Panc1 (cell line): ENCODE measurements around the gene ZNF23. TPM values are rescaled to one million over a fixed set of nuclear protein-coding genes. Genes with fewer than 3 reads are reported as not detected.

ENCODE experiments used
- ATAC-seq: fragments of 200-7000 bp; cut with Tn5 transposase; 2 replicates; pipeline ENCODE4 v1.9.1; 2020; ENCODE audit warnings: mild to moderate bottlenecking, moderate library complexity
- BruUV-seq: library from RNA; stranded (reverse); fragments of 400-500 nt; replicated peaks from 2 replicates; lab custom pipeline; 2021; lab: Mats Ljungman, UMichigan
- CTCF ChIA-PET: fragments of 300-600 bp; sonication (Branson Sonifier 250); formaldehyde crosslinking; loops from one replicate; lab custom pipeline; 2022; ENCODE audit warnings: antibody characterized with exemption; lab: Charles Lee
- POLR2A ChIA-PET: fragments of 300-600 bp; sonication (Branson Sonifier 250); formaldehyde crosslinking; loops from one replicate; lab custom pipeline; 2022; ENCODE audit warnings: antibody characterized with exemption; lab: Charles Lee
- DNase-seq: peaks from one replicate; pipeline ENCODE4 v3.0.0-alpha.2; 2010; ENCODE audit warnings: low read depth, low spot score
- H3K27ac ChIP-seq: 2 replicates; pipeline ENCODE4 v1.5.1; 2011; ENCODE audit warnings: mild to moderate bottlenecking, low read length, inconsistent platforms
- H3K27me3 ChIP-seq: fragments of 200-500 bp; sonication (Bioruptor generic); 2 replicates; pipeline ENCODE4 v1.6.0; 2014; ENCODE audit warnings: low read length, inconsistent platforms; ENCODE audit not compliant: control insufficient read depth, insufficient read depth
- H3K36me3 ChIP-seq: fragments of 200-500 bp; sonication (Bioruptor generic); 2 replicates; pipeline ENCODE4 v1.5.1; 2014; ENCODE audit warnings: inconsistent platforms, mild to moderate bottlenecking, low read length, moderate library complexity; ENCODE audit not compliant: control insufficient read depth, insufficient read depth
- H3K4me1 ChIP-seq: 2 replicates; pipeline ENCODE4 v1.5.1; 2011; ENCODE audit warnings: inconsistent platforms, mild to moderate bottlenecking, low read length, moderate library complexity; ENCODE audit not compliant: control insufficient read depth, insufficient read depth
- H3K4me3 ChIP-seq, 2 experiments: 2 replicates each; pipeline ENCODE4 v1.5.1; 2011 to 2012; ENCODE audit warnings: low read depth in 2 of 2, low read length in 2 of 2, mild to moderate bottlenecking in 2 of 2, inconsistent platforms in 1 of 2, moderate library complexity in 1 of 2
- H3K9me3 ChIP-seq: fragments of 200-500 bp; sonication (Bioruptor generic); 2 replicates; pipeline ENCODE4 v1.5.1; 2014; ENCODE audit warnings: low read depth, mild to moderate bottlenecking, inconsistent platforms, low read length, moderate library complexity; ENCODE audit not compliant: control insufficient read depth, insufficient read depth
- POLR2AphosphoS5 ChIP-seq: IDR thresholded peaks from 2 replicates; pipeline ENCODE4 v1.6.1; 2012; ENCODE audit warnings: mild to moderate bottlenecking, low read depth, low read length, moderate library complexity
- SIN3A ChIP-seq: IDR thresholded peaks from 2 replicates; pipeline ENCODE4 v1.6.1; 2012; ENCODE audit warnings: low read depth, mild to moderate bottlenecking, low read length, moderate library complexity, borderline replicate concordance; ENCODE audit not compliant: insufficient read depth
- TCF7L2 ChIP-seq: IDR thresholded peaks from 2 replicates; pipeline ENCODE4 v1.6.1; 2011; ENCODE audit warnings: mild to moderate bottlenecking, low read depth, low read length, inconsistent platforms
- in situ Hi-C: cut with HindIII; loops from 2 replicates; pipeline ENCODE4 v1.10.0; 2016; ENCODE audit warnings: low sequenced_read_pairs, low pct_unique_long_range_greater_than_20kb
- intact Hi-C: fragments of 100-400 bp; cut with micrococcal nuclease; formaldehyde crosslinking; loops from one replicate; pipeline ENCODE4 v1.10.0; 2022; ENCODE audit not compliant: unreplicated experiment
- total RNA-seq: library from RNA; stranded (reverse); gene quantifications from one replicate; pipeline ENCODE4 v1.2.1, GENCODE V29; 2021; ENCODE audit not compliant: unreplicated experiment
- TF ChIP-seq, protein P1 (sequence below), 2 experiments: IDR thresholded peaks; 2 replicates each; pipeline ENCODE4 v1.6.1; 2011 to 2012; ENCODE audit warnings: low read depth in 2 of 2, control low read depth in 1 of 2, low read length in 1 of 2, mild to moderate bottlenecking in 1 of 2, moderate library complexity in 1 of 2; ENCODE audit not compliant: insufficient read depth in 1 of 2
- TF ChIP-seq, protein P2 (sequence below): fragments of 450-650 bp; IDR thresholded peaks from 2 replicates; pipeline ENCODE4 v1.5.1; 2017; ENCODE audit warnings: mild to moderate bottlenecking

ZNF23 gene
- total RNA-seq, 1 experiment from 2014 or later = 5.2 TPM

DNA sequence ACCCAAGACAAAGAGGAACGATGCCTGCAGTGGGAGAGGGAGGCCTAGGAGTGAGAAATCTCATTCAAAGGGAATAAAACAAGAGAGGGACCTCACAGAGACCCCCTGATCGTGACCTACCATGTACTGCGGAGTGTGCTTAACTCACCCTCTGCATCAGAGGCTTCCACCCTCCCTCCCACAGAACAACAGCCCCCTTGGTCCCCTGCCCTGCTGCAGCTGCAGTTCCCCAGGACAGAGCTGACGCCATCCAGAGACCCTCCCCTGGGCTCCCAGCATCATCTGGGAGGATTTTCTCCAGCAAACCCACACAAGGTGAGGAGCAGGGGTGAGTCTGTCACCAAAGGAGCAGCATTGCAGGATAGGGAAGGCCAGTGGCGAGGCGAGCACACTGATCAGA is 60.0 kb downstream of the ZNF23 start:
- DNase-seq = no peak
- Histone ChIP-seq H3K9me3 (no peaks in the 10 kb centered on the region), H3K4me1 (no peaks in the 10 kb centered on the region), H3K36me3 (no peaks in the 10 kb centered on the region), H3K27ac (no peak overlapping the region), H3K4me3 (no peak overlapping the region), H3K27me3 (peaks cover 6% of the 10 kb centered on the region; the same call in 1 of the 2 replicates)
- BruUV-seq = no TSS peak
- no peak for ATAC-seq
- in situ Hi-C loops (no loop called here), intact Hi-C loops (no loop called here)
- no peak for TF ChIP-seq POLR2AphosphoS5
- TF ChIP-seq TCF7L2 = no peak
- TF ChIP-seq, protein P1, sequence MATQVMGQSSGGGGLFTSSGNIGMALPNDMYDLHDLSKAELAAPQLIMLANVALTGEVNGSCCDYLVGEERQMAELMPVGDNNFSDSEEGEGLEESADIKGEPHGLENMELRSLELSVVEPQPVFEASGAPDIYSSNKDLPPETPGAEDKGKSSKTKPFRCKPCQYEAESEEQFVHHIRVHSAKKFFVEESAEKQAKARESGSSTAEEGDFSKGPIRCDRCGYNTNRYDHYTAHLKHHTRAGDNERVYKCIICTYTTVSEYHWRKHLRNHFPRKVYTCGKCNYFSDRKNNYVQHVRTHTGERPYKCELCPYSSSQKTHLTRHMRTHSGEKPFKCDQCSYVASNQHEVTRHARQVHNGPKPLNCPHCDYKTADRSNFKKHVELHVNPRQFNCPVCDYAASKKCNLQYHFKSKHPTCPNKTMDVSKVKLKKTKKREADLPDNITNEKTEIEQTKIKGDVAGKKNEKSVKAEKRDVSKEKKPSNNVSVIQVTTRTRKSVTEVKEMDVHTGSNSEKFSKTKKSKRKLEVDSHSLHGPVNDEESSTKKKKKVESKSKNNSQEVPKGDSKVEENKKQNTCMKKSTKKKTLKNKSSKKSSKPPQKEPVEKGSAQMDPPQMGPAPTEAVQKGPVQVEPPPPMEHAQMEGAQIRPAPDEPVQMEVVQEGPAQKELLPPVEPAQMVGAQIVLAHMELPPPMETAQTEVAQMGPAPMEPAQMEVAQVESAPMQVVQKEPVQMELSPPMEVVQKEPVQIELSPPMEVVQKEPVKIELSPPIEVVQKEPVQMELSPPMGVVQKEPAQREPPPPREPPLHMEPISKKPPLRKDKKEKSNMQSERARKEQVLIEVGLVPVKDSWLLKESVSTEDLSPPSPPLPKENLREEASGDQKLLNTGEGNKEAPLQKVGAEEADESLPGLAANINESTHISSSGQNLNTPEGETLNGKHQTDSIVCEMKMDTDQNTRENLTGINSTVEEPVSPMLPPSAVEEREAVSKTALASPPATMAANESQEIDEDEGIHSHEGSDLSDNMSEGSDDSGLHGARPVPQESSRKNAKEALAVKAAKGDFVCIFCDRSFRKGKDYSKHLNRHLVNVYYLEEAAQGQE (IDR thresholded peaks at IDR 0.05; ENCODE audit: insufficient read depth in 1 of 2, low read depth in 2 of 2, low read length in 1 of 2) = no peak
- TF ChIP-seq, protein P2, sequence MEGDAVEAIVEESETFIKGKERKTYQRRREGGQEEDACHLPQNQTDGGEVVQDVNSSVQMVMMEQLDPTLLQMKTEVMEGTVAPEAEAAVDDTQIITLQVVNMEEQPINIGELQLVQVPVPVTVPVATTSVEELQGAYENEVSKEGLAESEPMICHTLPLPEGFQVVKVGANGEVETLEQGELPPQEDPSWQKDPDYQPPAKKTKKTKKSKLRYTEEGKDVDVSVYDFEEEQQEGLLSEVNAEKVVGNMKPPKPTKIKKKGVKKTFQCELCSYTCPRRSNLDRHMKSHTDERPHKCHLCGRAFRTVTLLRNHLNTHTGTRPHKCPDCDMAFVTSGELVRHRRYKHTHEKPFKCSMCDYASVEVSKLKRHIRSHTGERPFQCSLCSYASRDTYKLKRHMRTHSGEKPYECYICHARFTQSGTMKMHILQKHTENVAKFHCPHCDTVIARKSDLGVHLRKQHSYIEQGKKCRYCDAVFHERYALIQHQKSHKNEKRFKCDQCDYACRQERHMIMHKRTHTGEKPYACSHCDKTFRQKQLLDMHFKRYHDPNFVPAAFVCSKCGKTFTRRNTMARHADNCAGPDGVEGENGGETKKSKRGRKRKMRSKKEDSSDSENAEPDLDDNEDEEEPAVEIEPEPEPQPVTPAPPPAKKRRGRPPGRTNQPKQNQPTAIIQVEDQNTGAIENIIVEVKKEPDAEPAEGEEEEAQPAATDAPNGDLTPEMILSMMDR = no peak
- TF ChIP-seq SIN3A = no peak
- ChIA-PET POLR2A (no interaction called here), CTCF (no interaction called here)

DNA sequence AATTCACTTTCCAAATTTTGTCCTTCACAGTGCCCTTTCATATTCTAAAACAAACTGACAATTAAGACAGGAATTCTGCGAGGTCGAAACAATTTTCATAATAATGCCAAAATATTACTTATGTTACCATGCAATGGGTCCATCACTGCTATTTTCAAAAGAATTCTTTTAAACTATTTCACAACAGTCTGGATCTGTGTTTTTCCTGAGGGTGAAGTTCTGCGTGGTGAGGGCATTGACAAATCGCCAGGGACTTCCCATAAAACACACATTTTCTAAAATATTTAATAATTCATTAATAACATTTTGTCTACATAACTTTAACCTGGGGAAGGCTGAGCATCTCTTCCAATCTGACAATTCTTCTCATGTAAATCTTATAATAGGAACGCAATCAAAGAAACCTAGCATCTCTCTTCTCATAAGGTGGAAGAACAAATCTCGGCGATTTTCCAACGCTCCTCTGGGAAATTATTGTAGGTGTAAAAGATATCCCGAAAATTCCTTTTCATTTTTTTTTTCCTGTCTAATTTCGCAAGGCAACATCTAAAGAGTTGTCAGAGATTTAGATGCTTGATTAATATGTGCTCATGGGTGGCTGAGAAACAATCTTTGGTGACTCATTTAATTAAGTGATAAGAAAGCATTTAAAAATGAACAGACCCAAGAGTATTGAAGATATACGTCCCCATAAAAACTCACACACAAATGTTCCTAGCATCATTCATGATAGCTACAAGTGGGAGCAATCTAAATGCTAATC is 62.1 kb downstream of the ZNF23 start:
- no peak overlapping the region for H3K4me3 ChIP-seq
- intact Hi-C loops (no loop called here), in situ Hi-C loops (no loop called here)
- ChIA-PET CTCF (no interaction called here), POLR2A (no interaction called here)
- no peaks in the 10 kb centered on the region for H3K9me3 ChIP-seq
- TF ChIP-seq, protein P2 = no peak
- TF ChIP-seq TCF7L2 (no peak), POLR2AphosphoS5 (no peak), SIN3A (no peak)
- TF ChIP-seq, protein P1 (IDR thresholded peaks at IDR 0.05; ENCODE audit: insufficient read depth in 1 of 2, low read depth in 2 of 2, low read length in 1 of 2) = no peak
- DNase-seq (no peak), ATAC-seq (no peak)
- no peaks in the 10 kb centered on the region for H3K36me3 ChIP-seq
- H3K27me3 ChIP-seq = peaks cover 6% of the 10 kb centered on the region; the same call in 1 of the 2 replicates
- no TSS peak for BruUV-seq
- no peak overlapping the region for H3K27ac ChIP-seq
- H3K4me1 ChIP-seq = no peaks in the 10 kb centered on the region
